Endometrial microvascular endothelial cells (primary cell): Measurements from ENCODE around the gene LSAMP. TPM values are rescaled to one million over a fixed set of nuclear protein-coding genes. Genes with fewer than 3 reads are reported as not detected.
"Not testable (repeated sequence)": the region's sequence is repeated elsewhere in the genome, so short reads cannot be mapped to it uniquely, and the experiment has no call there.

Experiments used
- in situ Hi-C: cut with HindIII; loops from 2 replicates; pipeline ENCODE4 v1.10.0; 2017; ENCODE audit warnings: low sequenced_read_pairs, low pct_unique_long_range_greater_than_20kb; ENCODE audit errors: inconsistent ontology term
- total RNA-seq: library from RNA; depleted of rRNA; stranded (reverse); fragments of >200 nt; gene quantifications from one replicate; pipeline ENCODE4 v1.2.3, GENCODE V29; 2015; ENCODE audit errors: inconsistent ontology term

Gene LSAMP
- total RNA-seq, 1 donor from 2014 or later, result not detected

GRCh38 chr3:115827495-115827894 is 617.8 kb downstream of the LSAMP start:
- in situ Hi-C loops, result no loop called here

DNA sequence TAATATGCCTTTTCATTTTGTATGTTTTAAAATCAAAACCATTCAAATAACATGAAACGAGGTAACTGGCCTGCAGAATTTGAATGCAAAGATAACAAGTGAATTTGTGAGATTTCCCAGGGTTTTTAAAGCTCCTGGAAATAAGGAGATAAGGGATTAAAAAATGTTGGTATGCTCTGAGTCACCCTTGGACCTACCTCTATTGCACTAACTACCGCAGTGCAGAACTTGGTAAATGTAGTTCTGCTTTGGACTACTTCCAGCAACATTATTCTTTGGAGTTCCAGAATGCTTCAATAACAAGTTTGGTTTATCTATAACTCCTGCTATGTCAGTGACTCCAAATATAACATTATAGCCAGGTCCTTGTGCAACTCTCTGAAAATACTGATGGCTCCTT is 620.2 kb downstream of the LSAMP start:
- in situ Hi-C loops, result no loop called here

- in situ Hi-C loops, result no loop called here
These were observed 622.2 kb downstream of the LSAMP start for GRCh38 chr3:115823083-115823482.

- in situ Hi-C loops, result no loop called here
These were observed 622.7 kb downstream of the LSAMP start for GRCh38 chr3:115822579-115822978.

- in situ Hi-C loops, result no loop called here
These were observed 625.4 kb downstream of the LSAMP start for GRCh38 chr3:115819785-115820384.

DNA sequence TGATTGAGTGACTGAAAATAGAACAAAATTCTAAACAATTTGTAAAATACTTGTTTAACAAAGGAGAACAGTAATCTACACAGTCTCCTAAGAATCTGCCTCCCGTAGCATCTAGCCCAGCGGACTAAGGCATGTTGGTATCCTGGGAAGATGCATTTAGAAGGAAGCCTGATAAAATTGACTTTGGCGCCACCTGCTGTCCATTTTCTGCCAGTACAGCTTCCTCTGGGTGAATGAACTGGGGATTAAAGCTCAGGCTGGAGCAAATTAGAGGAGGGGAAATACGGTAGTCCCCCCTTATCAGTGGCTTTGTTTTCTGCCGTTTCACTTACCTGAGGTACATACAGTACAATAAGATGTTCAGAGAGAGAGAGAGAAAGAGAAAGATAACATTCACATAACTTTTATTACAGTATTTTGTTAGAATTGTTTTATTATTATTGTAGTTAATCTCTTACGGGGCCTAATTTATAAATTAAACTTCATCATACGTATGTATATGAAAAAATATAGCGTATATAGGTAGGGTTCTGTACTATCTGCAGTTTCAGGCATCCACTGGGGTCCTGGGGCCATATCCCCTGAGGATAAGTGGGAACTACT is 630.4 kb downstream of the LSAMP start:
- in situ Hi-C loops, result no loop called here

DNA sequence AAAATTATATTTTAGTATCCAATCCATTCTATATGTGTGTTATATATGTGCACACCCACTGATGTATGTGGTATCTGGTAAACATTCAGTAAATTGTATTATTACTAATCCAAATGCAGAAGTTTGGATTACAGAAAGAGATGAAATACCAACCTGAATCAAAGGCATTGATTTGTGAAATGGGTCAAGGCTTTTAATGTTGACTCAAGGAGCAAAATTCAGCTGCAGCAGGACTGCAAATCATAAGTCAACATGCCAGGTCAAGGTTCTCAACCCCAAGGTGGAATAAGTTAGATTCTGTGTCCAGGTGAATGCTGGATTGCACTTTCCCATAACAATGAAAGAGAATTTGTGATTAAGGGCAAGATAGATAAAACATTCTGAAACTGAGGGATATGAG is 631.3 kb downstream of the LSAMP start:
- in situ Hi-C loops, result no loop called here

GRCh38 chr3:115808816-115809215 is 636.5 kb downstream of the LSAMP start:
- in situ Hi-C loops, result no loop called here

DNA sequence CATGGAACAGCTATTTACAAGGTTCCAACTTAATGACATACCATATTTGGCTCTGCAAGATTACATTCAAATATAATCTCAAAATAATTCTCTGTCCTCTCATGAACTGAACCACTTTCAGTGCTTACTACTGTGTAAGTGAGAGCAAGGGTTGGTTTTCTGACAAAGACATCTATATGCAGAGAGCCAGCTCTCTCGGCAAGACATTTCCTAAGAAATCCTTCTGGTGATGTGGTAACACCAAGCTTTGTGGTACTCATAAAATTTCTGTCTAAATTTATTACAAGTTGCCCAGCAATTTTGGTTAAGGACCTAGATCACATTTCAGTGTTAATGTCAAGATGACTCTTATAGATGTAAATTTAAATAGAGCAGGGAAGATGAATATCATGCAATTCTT is 637.0 kb downstream of the LSAMP start:
- in situ Hi-C loops, result no loop called here

DNA sequence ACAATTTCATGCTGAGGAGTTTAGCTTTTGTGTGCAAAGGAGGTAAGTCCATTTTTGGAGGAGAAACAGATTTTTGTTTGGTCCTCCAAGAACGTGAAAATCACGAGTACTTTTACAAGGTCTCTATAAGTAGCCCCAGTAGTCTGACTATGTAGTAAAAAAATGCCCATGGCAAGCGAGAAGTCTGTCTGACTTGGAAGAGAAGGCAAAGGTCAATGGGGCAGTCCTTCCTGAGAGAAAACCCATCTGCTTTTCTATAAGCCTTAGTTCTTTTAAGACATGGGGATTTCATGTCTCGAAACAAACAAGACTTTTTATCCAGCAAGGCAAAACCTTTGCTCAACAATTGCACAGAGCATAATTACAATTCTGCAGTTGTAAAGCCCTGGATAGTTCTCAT is 638.8 kb downstream of the LSAMP start:
- in situ Hi-C loops, result no loop called here

GRCh38 chr3:115805520-115805919 is 639.8 kb downstream of the LSAMP start:
- in situ Hi-C loops, result no loop called here

DNA sequence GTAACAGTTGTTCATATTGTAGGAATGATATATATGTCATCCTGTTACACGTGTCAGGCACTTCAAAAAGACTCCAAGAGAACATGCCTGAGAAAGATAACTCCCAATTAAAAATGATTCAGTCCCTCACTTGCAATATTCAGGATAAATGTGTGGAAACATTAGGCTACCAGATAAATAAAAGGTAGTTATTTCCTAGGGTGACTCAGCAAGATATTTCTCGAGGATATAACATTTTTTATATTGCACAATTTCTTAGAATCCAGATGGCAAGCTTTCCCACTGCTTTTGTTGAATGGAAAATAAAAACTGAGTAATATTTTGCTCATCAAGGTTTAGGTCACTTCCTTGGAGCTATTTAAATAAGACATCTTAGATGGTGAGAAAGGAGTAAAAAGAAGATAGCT is 640.6 kb downstream of the LSAMP start:
- in situ Hi-C loops, result no loop called here

DNA sequence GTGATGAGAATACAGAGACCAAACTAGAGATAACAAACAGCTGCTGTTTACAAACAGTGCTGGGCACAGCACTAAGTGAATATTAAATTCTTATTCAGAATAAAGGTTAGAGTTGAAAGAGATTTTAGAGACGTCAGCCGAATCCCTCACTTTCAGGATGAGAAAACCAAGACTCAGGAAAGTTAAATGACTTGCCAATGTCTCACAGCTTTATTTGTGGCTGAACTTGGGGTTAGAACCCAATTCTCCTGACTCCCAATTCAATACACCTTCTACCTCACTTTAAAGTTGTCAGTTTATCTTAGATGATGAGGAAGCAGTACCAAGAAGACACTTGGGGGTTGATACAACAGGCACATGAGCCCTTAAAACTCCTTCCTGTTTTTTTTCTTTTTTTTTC is 641.1 kb downstream of the LSAMP start:
- in situ Hi-C loops, result no loop called here

DNA sequence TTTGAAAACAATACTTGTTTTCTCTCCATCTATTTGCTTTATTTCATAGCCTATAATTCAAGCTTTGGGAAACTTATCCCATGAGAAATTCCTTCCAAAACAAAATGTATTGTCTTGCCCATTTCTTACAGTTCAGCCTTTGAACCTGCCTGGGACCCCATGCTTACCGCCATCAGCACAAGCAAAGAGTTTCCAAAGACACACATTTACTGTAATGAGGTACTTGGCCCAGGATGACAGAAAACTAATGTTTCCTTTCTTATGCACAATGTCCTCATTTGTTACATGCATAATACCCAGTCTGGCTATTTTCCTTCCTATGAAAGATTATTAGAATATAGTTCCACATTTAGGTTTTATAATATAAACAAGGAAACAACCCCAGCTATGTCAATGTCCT is 641.6 kb downstream of the LSAMP start:
- in situ Hi-C loops, result no loop called here

DNA sequence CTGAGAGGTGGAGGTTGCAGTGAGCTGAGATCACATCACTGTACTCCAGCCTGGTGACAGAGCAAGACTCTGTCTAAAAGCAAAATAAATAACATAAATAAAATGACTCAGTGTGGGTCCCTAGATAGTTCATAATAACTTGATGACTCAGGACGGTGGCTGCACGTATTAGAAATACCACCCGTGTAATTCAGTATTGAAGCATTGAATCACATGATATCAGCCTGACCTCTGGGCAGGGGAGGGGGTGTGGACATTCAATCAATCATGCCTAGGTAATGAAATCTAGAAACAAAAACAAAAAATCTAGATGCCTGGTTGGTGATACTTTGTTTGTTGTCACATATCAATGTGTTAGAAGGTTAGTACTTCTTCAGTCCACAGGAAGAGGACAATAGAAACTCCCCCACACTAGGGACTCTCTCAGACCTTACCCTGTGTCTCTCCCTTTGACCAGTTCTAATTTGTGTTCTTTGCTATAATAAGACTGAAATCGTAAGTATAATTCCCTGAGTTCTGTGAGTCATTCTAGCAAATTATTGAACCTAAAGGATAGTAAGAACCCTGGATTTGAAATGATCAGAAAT is 644.7 kb downstream of the LSAMP start:
- in situ Hi-C loops, result no loop called here

GRCh38 chr3:115800065-115800464 is 645.2 kb downstream of the LSAMP start:
- in situ Hi-C loops, result not testable (repeated sequence)

DNA sequence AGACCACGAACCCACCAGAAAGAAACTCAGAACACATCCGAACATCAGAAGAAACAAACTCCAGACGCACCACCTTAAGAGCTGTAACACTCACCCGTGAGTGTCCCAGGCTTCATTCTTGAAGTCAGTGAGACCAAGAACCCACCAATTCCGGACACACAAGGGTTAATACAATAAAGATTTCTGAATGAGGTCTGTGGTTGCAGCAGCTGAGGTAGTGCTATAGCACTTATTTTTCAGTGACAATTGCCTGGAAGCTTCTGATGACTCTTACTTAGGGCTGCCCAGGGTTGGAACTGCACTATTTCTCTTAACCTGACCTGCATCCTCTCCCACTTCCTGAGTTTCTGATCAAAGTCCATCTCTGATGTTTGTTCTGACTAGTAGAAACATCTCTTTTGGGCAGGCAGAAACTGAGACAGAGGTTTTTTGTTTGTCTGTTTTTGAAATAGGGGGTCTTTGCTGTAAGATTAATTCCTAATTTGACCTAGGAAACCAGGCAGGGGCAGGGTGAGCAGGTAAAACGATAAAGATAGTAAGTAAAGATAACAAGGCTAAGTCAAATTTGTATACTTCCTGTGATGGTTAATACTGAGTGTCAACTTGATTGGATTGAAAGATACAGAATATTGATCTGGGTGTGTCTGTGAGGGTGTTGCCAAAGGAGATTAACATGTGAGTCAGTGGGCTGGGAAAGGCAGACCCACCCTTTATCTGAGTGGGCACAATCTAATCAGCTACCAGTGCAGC is 652.9 kb downstream of the LSAMP start:
- in situ Hi-C loops, result no loop called here

DNA sequence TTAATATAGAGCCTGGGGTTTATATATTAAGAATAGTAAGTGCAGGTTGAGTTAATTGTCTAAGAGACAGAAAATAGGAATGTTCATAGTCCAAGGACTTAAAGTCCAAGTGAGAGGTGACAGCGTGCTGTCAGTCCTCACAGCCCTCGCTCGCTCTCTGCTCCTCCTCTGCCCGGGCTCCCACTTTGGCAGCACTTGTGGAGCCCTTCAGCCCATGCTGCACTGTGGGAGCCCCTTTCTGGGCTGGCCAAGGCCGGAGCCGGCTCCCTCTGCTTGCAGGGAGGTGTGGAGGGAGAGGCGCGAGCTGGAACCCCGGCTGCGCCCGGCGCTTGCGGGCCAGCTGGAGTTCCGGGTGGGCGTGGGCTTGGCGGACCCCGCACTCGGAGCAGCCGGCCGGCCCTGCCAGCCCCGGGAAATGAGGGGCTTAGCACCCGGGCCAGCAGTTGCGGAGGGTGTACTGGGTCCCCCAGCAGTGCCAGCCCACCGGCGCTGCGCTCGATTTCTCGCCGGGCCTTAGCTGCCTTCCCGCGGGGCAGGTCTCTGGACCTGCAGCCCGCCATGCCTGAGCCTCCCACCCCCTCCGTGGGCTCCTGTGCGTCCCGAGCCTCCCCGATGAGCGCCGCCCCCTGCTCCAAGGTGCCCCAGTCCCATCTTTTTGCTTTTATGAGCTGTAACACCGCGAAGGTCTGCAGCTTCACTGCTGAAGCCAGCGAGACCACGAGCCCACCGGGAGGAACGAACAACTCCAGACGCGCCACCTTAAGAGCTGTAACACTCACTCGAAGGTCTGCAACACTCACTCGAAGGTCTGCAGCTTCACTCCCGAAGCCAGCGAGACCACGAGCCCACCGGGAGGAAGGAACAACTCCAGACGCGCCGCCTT is 653.8 kb downstream of the LSAMP start:
- in situ Hi-C loops, result not testable (repeated sequence)

DNA sequence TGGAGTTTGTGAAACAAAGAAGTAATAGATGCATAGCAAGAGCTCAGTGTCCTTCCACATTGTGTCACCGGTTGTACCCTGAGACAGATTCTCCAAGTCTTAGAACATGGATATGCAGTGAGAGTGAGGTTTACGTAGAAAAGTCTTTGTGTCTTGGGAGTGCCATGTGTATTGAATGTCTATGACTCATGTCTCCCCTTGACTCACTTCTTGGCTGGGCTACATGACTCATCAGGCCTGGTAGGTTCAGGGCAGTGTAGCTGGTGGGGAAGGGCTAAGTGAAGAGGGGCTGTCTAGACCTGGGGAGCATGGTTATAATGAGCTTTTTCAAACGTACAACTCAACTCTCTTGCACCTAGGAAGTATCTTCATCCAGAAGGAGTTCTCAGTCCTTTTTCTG is 654.5 kb downstream of the LSAMP start:
- in situ Hi-C loops, result no loop called here
